GM12865 (cell line): ENCODE results near the gene RINL.

Experiments
- DNase-seq: peaks from one replicate; pipeline ENCODE4 v3.0.0; 2010; ENCODE audit warnings: low read depth
- H3K4me3 ChIP-seq: 2 replicates; pipeline ENCODE4 v1.5.1; 2011; ENCODE audit warnings: mild to moderate bottlenecking, low read depth, low read length, control low read depth
- TF ChIP-seq, protein P1 (sequence below): IDR thresholded peaks from 2 replicates; pipeline ENCODE4 v1.5.1; 2011; ENCODE audit warnings: low read length, control low read depth, low read depth, inconsistent platforms; ENCODE audit not compliant: insufficient read depth; ENCODE audit errors: missing control alignments

RINL gene, protein sequence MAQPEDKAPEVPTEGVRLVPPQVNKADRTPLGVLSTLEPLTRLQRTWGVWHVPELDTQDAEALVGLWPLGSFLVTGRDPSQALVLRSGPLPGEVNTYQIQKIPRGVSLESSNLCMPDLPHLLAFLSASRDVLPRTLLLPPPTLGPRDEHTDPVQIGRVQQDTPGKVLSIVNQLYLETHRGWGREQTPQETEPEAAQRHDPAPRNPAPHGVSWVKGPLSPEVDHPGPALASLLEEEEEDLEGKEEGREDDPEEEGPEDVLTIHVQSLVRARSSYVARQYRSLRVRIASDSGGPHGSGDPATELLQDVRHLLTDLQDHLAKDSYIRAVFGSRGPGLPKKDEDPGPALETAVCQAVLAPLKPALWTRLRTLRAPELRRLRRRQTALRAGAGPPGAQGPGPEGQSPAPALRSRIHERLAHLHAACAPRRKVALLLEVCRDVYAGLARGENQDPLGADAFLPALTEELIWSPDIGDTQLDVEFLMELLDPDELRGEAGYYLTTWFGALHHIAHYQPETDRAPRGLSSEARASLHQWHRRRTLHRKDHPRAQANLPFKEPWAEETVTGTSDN

DNA sequence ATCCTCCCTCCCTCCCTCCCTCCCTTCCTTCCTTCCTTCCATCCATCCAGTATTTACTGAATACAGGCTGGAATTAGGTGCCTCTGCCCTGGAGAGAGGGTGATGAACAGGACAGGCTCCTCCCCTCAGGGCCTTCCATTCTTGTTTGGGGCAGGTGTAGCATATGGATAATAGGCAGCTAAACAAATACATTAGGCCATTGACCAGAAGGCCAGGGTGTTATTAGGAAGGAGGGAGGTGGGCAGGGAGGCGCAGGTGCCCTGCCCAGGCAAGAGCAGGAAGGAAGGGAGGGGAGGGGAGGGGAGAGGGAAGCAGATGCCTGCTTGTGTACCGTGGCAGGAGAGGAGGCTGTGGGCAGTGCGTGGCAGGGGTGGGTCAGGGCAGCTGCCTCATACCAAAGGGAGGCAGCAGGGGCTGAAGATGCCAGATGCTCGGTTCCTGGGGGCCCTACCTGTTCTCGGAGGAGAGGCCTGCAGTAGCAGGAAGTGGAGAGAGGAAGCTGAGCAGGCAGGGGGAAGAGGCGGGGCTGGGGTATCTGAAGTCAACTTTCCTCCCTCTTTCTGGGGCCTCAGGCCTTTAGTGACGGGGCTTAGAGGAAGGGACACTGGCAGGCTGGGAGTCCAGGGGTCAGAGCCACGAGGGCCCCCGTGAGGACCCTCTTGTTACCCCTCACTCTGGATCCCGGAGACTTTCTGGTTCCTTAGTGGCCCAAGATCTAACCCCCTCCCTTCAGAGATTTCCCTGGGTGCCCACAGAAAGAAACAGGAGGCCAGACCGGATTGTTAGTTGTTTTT lies at the start of gene RINL:
Gene RINL, minus strand, starts transcription at position 495 of the 794 bp plus-strand sequence. CDS start 1,533 bp downstream, outside the sequence.
- H3K4me3 ChIP-seq, result peak within 1 kb of the TSS; percentile 78
- peak; percentile 85 for DNase-seq
- TF ChIP-seq, protein P1, sequence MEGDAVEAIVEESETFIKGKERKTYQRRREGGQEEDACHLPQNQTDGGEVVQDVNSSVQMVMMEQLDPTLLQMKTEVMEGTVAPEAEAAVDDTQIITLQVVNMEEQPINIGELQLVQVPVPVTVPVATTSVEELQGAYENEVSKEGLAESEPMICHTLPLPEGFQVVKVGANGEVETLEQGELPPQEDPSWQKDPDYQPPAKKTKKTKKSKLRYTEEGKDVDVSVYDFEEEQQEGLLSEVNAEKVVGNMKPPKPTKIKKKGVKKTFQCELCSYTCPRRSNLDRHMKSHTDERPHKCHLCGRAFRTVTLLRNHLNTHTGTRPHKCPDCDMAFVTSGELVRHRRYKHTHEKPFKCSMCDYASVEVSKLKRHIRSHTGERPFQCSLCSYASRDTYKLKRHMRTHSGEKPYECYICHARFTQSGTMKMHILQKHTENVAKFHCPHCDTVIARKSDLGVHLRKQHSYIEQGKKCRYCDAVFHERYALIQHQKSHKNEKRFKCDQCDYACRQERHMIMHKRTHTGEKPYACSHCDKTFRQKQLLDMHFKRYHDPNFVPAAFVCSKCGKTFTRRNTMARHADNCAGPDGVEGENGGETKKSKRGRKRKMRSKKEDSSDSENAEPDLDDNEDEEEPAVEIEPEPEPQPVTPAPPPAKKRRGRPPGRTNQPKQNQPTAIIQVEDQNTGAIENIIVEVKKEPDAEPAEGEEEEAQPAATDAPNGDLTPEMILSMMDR, result no peak

DNA sequence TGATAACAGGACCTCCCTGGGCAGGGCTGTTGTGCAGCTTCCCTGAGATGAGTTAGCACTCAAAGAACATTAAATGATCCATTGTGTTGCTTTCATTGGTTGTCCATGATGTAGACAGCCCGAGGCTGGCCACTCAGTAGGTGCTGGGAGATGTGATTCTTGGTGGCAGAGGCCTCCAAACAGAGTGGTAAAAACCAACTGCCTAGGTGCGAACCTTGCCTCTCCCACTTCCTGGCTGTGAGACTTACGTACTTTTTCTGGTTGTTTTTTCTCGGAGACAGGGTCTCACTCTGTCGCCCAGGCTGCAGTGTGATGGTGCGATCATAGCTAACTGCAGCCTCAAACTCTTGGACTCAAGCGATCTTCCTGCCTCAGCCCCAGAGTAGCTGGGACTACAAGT lies 46.3 kb upstream of the RINL start:
- no peak overlapping the region for H3K4me3 ChIP-seq
- DNase-seq, result no peak
- TF ChIP-seq, protein P1, result no peak

DNA sequence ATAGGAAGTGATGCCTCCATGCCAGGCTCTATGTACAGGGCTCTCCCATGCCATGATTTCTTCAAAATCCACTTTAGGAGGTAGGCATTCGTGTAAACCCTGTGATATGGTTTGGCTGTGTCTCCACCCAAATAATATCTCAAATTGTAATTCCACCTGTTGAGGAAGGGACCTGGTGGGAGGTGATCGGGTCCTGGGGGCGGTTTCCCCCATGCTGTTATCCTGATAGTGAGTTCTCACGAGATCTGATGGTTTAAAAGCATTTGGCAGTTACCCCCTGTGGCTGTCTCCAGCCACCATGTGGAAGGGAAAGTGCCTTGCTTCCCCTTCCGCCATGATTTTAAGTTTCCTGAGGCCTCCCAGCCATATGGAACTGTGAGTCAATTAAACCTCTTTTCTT lies 44.4 kb upstream of the RINL start:
- TF ChIP-seq, protein P1, result no peak
- no peak overlapping the region for H3K4me3 ChIP-seq
- no peak for DNase-seq

DNA sequence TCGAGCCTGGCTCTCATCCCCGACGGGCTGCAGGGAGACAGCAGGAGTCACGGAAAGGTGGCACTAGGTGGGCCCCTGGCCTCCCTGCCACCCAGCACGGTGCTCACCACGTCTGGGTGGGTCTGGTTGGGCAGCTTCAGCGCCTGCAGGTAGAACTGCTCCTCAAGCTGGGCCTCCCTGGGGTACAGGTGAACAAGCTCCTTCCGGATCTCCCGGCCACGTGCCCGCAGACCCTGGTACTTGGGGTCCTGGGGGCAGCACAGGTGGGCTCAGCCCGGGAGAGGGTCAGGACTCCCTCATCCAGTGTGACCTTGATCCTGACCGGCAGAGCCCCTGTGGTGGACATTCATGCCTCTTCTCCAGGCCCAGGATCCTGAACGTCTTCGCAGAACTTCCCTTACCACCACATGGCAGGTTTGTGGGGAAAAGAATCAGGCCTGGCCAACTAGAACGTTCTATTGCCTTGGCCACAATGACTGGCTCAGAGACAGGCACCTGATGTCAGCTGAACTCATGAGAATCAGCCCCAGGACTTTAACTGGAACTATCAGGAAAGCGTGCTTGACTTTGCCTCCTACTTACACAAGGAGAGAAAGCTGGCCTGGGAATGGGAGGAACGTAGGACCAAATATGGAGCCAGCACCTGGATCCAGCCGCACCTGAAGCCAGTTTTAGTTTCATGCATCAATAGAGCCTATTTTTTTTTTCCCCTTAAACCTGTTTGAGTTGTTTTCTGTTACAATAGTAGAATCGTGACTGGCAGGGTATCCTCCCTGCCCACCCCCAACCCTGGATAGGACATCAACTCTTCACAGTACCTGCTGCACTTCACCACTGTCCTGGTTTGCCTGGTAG lies 43.6 kb upstream of the RINL start:
- TF ChIP-seq, protein P1, result no peak
- DNase-seq, result no peak
- no peak overlapping the region for H3K4me3 ChIP-seq

DNA sequence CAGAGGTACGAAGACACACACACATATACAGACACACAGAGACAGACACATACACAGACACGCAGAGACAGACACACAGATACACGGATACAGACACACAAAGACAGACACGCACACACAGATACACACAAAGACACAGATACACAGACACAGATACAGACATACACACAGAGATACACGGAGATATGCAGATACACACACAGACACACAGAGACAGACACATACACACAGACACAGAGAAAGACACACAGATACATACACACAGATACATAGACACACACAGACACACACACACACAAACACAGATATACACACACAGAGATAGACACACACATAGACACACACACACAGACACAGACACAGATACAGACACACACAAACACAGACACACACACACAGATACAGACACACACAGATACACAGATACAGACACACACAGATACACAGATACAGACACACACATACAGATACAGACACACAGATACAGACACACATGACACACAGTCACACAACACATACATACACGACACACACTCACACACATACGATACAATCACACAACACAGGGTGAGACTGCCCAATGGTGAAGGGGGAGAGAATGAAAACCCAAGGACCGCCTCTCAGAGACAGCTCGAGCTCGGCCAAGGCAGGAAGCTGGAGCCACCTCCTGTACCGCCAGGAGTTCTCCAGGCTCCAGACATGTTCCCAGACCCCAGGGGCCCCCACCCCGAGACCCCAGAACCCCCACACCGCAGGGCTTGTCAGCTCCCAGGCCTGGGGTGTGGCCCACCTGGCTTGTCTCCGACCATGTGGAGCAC lies 42.7 kb upstream of the RINL start:
- TF ChIP-seq, protein P1, result no peak
- DNase-seq, result no peak
- no peak overlapping the region for H3K4me3 ChIP-seq
